ENCODE measurements around the gene ERBB4.

DNA sequence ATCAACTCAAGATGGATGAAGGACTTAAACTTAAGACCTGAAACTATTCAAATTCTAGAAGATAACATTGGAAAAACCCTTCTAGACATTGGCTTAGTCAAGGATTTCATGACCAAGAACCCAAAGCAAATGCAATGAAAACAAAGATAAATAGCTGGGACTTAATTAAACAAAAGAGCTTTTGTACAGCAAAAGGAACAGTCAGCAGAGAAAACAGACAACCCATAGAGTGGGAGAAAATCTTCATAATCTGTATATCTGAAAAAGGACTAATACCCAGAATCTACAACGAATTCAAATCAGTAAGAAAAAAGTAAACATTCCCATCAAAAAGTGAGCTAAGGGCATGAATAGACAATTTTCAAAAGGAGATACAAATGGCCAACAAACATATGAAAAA lies 171.2 kb downstream of the ERBB4 start:
- TF ChIP-seq, protein P1, sequence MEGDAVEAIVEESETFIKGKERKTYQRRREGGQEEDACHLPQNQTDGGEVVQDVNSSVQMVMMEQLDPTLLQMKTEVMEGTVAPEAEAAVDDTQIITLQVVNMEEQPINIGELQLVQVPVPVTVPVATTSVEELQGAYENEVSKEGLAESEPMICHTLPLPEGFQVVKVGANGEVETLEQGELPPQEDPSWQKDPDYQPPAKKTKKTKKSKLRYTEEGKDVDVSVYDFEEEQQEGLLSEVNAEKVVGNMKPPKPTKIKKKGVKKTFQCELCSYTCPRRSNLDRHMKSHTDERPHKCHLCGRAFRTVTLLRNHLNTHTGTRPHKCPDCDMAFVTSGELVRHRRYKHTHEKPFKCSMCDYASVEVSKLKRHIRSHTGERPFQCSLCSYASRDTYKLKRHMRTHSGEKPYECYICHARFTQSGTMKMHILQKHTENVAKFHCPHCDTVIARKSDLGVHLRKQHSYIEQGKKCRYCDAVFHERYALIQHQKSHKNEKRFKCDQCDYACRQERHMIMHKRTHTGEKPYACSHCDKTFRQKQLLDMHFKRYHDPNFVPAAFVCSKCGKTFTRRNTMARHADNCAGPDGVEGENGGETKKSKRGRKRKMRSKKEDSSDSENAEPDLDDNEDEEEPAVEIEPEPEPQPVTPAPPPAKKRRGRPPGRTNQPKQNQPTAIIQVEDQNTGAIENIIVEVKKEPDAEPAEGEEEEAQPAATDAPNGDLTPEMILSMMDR (IDR thresholded peaks at IDR 0.05): no peak
- TF ChIP-seq POLR2A (IDR thresholded peaks at IDR 0.05) (no peak), POLR2AphosphoS5 (IDR thresholded peaks at IDR 0.05) (no peak)

Data from prostate gland (tissue), 2 donors.